ENCODE results near the gene TAF1C.

The TAF1C gene

GRCh38 chr16:84132527-84133285 lies 54.2 kb downstream of the TAF1C start:
- Histone ChIP-seq H3K4me3 (ENCODE audit: low read depth, low read length) (no peak overlapping the region), H2AFZ (no peak overlapping the region), H3K9me3 (ENCODE audit: control insufficient read depth, low read length) (no peaks in the 10 kb centered on the region), H3K36me3 (ENCODE audit: control insufficient read depth, insufficient read depth, low read length) (no peaks in the 10 kb centered on the region), H3K27me3 (ENCODE audit: control insufficient read depth, insufficient read depth, low read length) (no peaks in the 10 kb centered on the region), H3K79me2 (peaks cover 21% of the 10 kb centered on the region), H3K27ac (no peak overlapping the region), H3K9ac (no peak overlapping the region), H3K4me1 (peaks cover 6% of the 10 kb centered on the region), H3K4me2 (ENCODE audit: low read length) (no peak overlapping the region)
- no peak for TF ChIP-seq CTCF (IDR thresholded peaks at IDR 0.05)

- no peak overlapping the region for H3K4me2 ChIP-seq (ENCODE audit: low read length)
- no peaks in the 10 kb centered on the region for H3K9me3 ChIP-seq (ENCODE audit: control insufficient read depth, low read length)
- H3K79me2 ChIP-seq, result peaks cover 8% of the 10 kb centered on the region
- H3K4me3 ChIP-seq (ENCODE audit: low read depth, low read length), result no peak overlapping the region
- H3K36me3 ChIP-seq (ENCODE audit: control insufficient read depth, insufficient read depth, low read length), result no peaks in the 10 kb centered on the region
- H3K27me3 ChIP-seq (ENCODE audit: control insufficient read depth, insufficient read depth, low read length), result no peaks in the 10 kb centered on the region
- H2AFZ ChIP-seq, result no peak overlapping the region
- no peak overlapping the region for H3K27ac ChIP-seq
- no peaks in the 10 kb centered on the region for H3K4me1 ChIP-seq
- TF ChIP-seq CTCF (IDR thresholded peaks at IDR 0.05), result no peak
- H3K9ac ChIP-seq, result no peak overlapping the region
Measured at GRCh38 chr16:84131117-84131516, 55.7 kb downstream of the TAF1C start.
